Measurements from ENCODE around the gene RPE. TPM values are rescaled to one million over a fixed set of nuclear protein-coding genes. Genes with fewer than 3 reads are reported as not detected.

RPE gene
- total RNA-seq, 4 donors from 2014 or later = 42.0 to 64.4 (median 51.4) TPM

- no peak for TF ChIP-seq CTCF (IDR thresholded peaks at IDR 0.05; ENCODE audit: low read depth)
These were observed 47.4 kb downstream of the RPE start for GRCh38 chr2:210049831-210050230.

- TF ChIP-seq CTCF (IDR thresholded peaks at IDR 0.05; ENCODE audit: low read depth) = no peak
These were observed 48.4 kb downstream of the RPE start for GRCh38 chr2:210050885-210051284.

- no peak for TF ChIP-seq CTCF (IDR thresholded peaks at IDR 0.05; ENCODE audit: low read depth)
These were observed 52.3 kb downstream of the RPE start for GRCh38 chr2:210054696-210055095.

GRCh38 chr2:210055825-210056224, 53.4 kb downstream of the RPE start:
- TF ChIP-seq CTCF (IDR thresholded peaks at IDR 0.05; ENCODE audit: low read depth) = no peak

- no peak for TF ChIP-seq CTCF (IDR thresholded peaks at IDR 0.05; ENCODE audit: low read depth)
These were observed 60.9 kb downstream of the RPE start for GRCh38 chr2:210063306-210063705.

Other genes with a start within 250 kb of the RPE start
- gene UNC80, start 230.8 kb upstream of the RPE start, total RNA-seq = under 1 TPM in 1 of 4 donors, not detected in 3; under 0.01 TPM
- gene KANSL1L, start 168.8 kb downstream of the RPE start, total RNA-seq = 10 to 100 TPM; 35.5 to 75.7 (median 49.1) TPM
- 10 to 100 TPM; 15.3 to 41.8 (median 21.7) TPM for gene ACADL, start 222.8 kb downstream of the RPE start, total RNA-seq

All from subcutaneous adipose tissue (tissue), 4 donors.